Epithelial cell of proximal tubule (primary cell): Measurements from ENCODE around the gene MPHOSPH10. TPM values are rescaled to one million over a fixed set of nuclear protein-coding genes. Genes with fewer than 3 reads are reported as not detected.

Experiments
- DNase-seq: peaks from one replicate; pipeline ENCODE4 v3.0.0-alpha.2; 2011; ENCODE audit warnings: low read depth
- H3K4me3 ChIP-seq: 2 replicates; pipeline ENCODE4 v1.5.1; 2011; ENCODE audit warnings: low read depth, mild to moderate bottlenecking, low read length
- total RNA-seq: library from RNA; depleted of rRNA; stranded (reverse); fragments of >200 nt; gene quantifications from 2 replicates; pipeline ENCODE4 v1.2.3, GENCODE V29; 2015
- TF ChIP-seq, protein P1 (sequence below): conservative IDR thresholded peaks from 2 replicates; pipeline ENCODE4 v1.5.1; 2012; ENCODE audit warnings: low read depth, mild to moderate bottlenecking, low read length

Gene MPHOSPH10
- total RNA-seq, 1 donor from 2014 or later: 23.4 TPM

DNA sequence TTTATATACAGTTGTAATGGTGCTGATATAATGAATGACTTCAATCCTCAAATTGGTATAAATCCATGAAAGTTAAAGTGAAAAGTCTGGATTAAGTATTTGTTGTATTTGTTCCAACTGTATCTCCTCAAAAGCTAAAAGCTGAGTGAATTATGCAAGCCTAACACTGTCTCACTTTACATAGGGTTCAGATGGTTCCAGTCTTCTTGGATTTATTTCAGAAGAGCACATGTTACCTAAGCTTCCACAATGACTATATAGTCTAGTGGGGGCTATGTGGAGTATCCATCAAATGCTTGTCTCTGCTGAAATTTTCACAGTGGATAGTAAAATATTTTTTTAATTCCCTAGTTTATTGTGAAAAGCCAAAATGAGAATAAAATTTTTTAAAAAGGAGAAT lies 13.4 kb upstream of the MPHOSPH10 start:
- TF ChIP-seq, protein P1, sequence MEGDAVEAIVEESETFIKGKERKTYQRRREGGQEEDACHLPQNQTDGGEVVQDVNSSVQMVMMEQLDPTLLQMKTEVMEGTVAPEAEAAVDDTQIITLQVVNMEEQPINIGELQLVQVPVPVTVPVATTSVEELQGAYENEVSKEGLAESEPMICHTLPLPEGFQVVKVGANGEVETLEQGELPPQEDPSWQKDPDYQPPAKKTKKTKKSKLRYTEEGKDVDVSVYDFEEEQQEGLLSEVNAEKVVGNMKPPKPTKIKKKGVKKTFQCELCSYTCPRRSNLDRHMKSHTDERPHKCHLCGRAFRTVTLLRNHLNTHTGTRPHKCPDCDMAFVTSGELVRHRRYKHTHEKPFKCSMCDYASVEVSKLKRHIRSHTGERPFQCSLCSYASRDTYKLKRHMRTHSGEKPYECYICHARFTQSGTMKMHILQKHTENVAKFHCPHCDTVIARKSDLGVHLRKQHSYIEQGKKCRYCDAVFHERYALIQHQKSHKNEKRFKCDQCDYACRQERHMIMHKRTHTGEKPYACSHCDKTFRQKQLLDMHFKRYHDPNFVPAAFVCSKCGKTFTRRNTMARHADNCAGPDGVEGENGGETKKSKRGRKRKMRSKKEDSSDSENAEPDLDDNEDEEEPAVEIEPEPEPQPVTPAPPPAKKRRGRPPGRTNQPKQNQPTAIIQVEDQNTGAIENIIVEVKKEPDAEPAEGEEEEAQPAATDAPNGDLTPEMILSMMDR: no peak
- no peak overlapping the region for H3K4me3 ChIP-seq
- no peak for DNase-seq

DNA sequence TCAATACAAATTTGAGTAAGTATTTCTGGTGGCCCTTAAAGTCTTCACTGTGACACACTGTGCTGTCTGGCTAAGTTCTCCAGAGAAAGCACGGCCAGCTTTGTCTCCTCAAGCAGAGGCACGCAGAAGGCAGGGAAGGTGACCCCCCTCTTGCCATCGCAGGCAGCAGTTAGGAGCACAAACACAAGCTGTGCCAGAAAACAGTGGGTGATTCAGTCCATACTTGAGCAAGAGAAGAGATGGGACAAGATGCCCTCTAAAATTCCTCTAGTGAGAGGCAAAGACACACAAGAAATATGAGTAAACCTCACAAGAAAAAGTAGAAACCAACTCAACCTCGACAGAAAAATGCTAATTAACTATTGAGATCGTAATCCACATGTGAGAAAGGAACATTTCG lies 10.2 kb upstream of the MPHOSPH10 start:
- no peak for DNase-seq
- H3K4me3 ChIP-seq: no peak overlapping the region
- TF ChIP-seq, protein P1: no peak

DNA sequence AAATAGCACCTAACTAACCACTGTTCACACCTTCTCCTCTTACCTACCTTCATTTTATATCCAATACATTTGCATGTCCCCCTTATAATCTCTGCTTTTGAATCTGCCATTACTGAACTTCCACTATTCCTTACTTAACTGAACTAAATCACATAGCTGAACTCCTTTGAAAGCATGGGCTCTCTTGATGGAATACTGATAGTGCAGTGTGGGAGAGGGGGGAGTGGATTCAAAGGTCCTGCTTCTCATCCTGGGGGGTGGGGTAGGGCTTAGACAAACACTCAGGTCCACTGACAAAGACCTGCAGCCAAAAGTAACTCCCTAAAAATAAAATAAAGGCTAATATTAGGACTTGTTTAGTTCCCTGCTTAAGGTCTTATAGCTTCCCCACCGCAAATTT lies 9.0 kb upstream of the MPHOSPH10 start:
- no peak for DNase-seq
- TF ChIP-seq, protein P1: no peak
- no peak overlapping the region for H3K4me3 ChIP-seq

DNA sequence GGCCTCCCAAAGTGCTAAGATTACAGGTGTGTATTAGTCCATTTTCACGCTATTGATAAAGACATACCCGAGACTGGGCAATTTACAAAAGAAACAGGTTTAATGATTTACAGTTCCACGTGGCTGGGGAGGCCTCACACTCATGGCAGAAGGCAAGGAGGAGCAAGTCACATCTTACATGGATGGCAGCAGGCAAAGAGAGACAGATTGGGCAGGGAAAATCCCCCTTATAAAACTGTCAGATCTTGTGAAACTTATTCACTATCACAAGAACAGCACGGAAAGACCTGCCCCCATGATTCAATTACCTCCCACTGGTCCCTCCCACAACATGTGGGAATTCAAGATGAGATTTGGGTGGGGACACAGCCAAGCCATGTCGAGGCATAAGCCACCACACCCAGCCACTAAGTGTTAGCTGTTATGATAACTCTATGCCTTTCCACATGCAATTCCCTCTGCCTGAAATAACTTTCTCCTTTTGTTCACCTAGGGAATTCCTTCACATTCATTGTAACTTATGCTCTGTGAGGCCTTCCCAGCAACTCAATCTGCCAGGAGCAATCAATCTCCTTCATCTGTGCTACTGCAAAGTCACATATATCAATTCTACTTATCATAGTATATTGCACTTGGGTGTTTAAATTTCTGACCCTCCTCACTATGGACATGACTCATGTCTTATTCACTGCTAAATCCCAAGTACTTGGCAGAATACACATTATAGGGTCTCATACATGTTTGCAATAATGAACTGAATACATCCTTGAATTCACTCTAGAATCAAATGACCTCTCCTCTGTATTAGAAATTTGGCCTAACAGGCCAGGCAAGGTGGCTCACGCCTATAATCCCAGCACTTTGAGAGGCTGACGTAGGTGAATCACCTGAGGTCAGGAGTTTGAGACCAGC lies 7.8 kb upstream of the MPHOSPH10 start:
- DNase-seq: no peak
- TF ChIP-seq, protein P1: no peak

DNA sequence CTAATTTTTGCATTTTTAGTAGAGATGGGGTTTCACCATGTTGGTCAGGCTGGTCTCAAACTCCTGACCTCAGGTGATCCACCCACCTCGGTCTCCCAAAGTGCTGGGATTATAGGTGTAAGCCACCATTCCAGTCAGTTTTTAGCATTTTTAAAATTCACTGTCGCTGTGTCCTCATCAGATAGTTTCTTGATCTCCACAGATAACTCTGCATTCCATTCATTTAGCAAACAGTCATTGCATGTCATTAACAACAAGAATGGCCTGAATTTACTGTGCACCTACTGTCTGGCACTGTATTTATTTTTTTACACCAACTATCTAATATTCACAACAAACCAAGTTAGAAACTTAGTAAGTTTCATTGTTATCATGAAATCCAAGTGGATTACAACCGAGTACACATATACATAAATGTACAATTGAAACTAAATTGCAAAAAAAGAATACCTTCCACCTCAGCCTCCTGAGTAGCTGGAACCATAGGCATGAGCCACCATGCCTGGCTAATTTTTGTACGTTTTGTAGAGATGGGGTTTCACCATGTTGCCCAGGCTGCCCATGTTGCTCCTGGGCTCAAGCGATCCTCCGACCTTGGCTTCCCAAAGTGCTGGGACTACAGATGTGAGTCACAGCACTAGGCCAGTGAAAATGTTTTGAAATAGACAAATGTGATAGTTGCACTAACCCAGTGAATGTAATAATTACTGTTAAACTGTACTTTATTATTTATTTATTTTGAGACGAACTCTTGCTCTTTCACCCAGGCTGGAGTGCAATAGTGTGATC lies 4.7 kb upstream of the MPHOSPH10 start:
- TF ChIP-seq, protein P1: no peak
- DNase-seq: no peak
- H3K4me3 ChIP-seq: no peak overlapping the region

More for the DNA sequence above, 7.8 kb upstream of the MPHOSPH10 start:
- H3K4me3 ChIP-seq: no peak overlapping the region

DNA sequence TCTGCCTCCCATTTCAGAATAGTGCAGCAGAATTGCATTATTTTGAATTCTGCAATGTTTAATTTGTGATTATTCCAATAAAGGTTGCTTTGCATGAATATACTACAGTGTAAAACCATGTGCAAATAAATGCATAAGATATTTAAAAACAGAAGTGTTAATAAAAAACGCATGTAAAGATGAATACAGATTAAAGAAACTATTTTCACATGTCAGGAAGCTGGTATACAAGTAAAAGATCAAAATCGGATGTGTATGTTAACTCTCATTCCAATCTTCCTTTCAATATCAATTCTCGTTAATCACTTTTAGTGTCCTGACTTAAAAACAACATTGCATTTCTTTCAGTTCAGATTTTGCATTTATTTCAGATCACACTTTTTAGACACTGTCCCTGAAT lies 3.5 kb upstream of the MPHOSPH10 start:
- no peak for DNase-seq
- TF ChIP-seq, protein P1: no peak
- no peak overlapping the region for H3K4me3 ChIP-seq
